Midbrain (tissue), 1 donor: ENCODE measurements around the gene RTP5.

ENCODE experiments used
- DNase-seq: peaks from one replicate; lab custom pipeline; 2025; lab: John Stamatoyannopoulos, UW

The RTP5 gene

DNA sequence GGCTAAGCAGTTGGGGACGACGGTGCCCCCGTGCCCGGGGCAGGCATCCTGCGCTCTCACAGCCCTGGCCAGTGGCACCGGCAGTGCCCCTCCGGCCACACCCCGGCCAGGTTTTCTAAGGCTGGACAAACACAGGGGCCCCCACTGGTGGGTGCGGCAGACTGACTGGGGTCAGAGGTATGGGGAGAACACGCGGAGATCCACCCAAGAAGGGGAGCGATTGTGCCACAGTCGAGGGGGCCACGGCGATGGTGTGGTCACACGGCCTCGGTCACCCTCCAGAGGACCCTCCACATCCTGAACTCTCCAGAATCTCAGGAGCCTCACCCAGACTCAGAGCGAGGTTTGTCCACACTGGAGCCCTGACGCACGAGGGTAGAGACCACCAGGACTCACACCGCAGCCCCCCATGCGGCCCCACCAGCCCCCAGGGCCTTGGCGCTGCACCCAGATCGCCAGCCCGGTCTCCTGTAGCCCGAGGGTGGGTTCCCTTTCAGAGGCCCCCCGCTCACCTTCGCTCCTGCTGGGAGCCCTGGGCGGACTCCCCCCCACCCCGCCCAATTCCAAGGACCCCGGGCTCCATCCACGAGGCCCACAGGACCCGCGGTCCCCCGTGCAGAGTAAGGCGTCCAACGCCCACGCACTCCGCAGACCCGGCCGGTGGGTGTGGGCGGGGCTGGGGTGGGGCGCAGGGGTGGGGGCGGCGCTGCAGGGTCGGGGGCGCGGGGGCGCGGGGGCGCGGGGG, 26.0 kb upstream of the RTP5 start:
- DNase-seq, result no peak

DNA sequence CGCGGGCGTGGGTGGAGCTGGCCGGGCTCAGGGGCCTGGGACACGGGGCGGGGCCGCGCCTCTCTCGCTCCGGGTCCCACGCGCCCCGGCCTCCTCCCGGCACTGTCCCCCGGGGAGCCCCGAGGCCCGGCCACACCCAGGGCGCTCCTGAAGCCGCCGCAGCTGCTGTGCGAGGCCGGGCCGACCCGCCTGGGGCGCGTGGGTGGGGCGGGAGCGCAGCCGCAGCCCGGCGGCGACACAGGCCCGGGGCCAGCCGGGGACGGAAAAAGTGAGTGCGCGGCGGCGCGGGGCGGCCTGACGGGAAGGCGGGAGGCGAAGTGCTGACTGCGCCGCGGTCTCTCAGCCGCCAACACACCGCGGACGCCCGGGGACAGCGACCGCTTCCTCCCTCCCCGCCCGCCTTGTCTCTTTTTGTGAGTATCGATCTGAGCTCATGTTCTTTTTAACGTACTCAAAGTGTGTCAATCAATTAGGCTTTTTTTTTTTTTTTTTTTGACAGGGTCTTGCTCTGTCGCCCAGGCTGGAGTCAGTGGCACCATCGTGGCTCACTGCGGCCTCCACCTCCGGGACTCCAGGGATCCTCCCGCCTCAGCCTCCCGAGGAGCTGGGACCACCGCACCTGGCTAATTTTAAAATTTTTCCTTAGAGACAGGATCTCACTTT, 25.3 kb upstream of the RTP5 start:
- DNase-seq, result peak; percentile 24

DNA sequence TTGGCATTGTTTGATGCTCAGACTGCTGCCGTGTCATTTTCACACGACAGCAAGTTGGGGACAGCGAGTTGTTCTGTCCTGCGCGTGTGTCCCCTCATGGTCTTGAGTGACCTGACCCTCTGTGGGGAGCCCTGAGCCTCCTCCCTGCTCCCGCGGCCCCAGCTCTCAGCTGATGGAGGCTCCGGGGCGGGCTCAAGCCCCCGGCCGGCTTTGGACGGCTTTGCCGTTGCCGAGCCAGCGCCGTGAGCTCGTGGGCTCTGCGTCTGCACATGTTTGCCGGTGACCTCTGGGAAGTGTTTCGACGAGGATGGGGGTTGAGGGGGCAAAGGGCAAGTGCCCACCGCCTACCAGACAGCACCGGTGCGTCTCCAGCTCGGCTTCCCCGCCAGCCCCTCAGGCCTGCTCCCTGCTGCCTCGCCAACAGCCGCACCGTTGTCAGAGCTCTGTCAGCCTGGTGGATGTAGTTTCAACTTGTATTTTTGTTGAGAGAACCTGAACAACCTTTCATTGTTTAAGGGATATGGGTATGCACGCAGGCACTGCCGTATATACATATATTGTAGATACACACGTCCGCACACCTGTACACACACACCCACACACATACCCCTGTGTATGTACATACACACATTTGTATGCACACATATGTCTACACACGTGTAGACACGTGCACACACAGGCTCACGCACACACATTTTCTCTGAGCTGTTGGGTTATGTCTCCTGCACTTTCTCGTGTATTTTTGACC, 24.5 kb upstream of the RTP5 start:
- DNase-seq, result no peak

DNA sequence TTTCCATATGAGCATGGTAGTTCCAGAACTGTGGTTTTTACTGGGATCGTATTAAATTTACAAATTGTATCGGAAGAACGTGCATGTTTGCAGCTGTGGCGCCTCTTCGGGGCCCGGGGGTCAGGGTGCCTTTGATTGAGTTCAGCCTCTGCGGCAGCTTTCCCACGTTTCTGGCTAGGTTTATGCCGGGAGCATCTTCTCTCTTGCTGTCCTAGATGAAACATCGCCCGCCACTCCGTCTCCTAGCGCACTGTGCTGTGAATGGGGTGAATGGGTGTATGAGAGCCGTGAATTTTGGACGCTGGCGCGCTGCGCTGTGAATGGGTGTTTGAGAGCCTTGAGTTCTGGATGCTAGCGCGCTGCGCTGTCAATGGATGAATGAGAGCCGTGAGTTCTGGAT, 23.1 kb upstream of the RTP5 start:
- DNase-seq, result no peak

DNA sequence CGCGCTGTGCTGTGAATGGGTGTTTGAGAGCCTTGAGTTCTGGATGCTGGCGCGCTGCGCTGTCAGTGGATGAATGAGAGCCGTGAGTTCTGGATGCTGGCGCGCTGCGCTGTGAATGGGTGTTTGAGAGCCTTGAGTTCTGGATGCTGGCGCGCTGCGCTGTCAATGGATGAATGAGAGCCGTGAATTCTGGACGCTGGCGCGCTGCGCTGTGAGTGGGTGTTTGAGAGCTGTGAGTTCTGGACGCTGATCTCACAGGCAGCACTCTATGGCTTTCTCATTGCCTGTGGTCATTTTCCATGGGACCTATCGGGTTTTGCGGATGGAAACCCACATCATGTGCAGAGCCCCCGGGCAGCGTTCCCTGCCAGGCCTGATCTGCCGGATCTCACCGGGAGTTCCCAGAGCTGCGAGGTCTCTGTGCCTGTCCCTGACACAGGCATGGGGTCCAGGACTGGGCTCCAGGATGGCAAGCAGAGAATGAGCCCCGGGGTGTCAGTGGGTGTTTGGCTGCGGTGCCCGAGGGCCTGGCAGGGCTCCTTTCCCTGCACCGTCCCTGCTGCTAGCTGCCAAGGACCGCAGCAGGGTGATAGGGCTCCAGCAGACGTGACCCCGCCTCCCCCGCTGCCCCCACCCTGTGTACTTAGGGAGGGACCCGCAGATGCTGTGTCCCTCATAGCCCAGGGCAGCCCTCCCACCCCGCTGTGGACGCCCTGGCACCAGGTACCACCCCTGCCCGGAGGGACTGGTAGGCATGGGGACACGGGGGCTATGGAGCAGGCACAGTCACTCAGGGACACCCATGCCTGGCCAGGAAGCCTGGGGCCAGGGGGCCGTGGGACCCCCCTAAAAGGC, 20.5 kb upstream of the RTP5 start:
- no peak for DNase-seq

DNA sequence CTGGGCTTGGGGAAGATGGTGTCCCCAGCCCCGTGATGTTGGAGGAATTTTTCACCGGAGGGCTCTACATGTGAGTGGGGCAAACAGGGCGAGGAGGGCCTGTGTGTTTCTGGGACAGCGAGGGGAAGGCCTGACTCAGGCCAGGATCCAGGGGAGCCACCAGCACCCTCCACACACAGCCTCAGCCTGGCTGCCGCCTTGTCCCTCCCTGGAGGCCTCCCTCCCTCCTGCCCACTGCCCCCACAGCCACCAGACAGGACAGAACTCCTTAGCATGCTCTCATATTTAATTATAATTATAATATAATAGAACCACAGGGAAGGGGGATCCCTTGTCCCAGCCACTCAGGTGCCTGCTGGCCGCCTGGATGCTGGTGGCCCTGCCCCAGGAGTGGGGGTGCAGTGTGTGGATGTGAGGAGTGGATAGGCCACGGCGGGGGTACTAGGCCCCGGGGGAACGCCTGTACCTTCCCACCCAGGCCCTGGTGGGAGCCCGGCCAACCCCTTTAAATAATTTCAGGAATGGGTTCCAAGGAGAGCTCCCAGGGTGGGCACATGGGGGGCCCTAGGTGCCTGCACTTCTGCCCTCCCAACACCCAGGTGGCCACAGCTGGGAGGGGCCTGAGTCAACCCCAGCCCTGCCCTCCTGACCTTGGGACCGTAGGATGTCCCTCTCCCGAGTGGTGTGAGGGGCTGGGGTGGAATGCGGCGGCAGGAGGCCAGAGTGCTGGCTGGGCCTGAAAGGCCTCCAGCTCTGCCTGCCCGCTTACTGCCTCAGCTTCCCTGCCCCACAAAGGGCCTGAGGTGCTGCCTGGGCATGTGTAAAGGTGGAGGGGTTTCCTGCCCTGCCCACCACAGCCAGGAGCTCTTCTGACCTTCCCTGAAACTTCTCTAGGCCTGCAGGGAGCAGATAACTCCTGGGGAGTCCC, 19.6 kb upstream of the RTP5 start:
- DNase-seq, result no peak

DNA sequence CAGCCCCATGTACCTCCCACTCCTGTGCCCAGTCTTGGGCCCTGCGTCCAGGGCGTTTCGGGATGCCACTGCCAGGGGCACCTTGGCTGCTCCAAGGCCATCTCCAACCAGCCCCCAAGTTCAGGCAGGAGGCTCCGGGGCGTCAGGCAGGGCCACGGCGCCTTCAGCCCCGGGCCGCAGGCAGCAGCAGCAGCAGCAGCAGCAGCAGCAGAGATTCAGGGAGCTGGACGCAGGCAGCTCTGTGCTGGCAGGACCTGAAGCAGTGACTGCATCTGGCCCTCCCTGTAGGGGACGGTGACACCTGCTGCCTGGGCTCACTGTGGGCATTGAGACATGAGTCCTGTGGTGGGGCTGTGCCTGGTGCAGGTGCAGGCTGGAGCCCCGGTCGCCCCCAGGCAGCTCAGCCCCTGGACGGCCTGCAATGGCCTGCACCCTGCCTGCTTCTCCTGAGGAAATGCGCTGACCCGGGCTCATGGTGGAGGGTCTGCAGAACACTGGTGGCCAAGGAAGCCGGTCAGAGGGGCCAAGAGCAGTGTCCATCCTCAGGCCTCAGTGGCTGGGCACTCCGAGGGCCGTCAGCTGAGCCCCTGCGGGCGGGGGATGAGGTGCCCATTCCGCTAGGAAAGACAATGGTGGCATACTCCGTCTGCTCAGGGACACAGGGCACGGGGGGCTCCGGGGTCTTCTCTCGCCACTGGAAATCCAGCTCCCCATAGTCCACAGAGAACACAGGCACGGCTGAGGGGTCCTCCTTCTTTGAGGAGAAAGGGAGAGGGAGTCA, 18.8 kb upstream of the RTP5 start:
- no peak for DNase-seq

DNA sequence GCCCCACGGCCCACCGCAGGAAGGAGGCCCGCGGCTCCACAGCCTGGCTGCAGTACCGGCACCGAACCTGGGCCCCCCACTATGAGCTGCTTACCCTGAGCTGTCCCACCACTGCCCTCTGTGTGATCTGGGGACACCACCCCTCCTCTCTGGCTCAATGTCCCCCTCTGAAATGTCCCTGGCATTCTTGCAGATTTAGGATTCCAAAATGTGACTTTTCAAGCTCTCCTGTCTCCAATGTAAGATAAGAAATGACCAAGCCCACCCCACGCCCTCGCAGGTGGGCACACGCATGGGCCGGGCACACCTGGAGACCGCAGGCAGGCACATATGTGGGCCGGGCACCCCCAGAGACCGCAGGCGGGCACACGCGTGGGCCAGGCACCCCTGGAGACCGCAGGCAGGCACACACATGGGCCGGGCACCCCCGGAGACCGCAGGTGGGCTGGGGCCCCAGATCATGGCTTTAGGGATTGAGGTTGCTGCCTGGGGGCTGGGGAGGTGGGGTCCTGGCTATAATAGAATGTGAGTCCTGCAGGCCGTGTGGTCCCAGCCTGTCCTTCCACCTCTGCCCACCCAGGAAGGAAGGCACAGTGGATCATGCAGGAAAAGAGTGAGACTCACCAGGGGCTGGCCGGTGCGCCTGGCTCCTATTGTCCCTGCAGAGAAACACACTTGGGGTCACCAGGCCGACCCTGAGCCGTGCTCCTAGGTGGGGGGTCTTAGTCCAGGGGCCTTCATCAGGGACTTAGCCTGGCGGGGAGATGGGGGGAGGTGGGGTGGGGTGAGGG, 18.0 kb upstream of the RTP5 start:
- no peak for DNase-seq

DNA sequence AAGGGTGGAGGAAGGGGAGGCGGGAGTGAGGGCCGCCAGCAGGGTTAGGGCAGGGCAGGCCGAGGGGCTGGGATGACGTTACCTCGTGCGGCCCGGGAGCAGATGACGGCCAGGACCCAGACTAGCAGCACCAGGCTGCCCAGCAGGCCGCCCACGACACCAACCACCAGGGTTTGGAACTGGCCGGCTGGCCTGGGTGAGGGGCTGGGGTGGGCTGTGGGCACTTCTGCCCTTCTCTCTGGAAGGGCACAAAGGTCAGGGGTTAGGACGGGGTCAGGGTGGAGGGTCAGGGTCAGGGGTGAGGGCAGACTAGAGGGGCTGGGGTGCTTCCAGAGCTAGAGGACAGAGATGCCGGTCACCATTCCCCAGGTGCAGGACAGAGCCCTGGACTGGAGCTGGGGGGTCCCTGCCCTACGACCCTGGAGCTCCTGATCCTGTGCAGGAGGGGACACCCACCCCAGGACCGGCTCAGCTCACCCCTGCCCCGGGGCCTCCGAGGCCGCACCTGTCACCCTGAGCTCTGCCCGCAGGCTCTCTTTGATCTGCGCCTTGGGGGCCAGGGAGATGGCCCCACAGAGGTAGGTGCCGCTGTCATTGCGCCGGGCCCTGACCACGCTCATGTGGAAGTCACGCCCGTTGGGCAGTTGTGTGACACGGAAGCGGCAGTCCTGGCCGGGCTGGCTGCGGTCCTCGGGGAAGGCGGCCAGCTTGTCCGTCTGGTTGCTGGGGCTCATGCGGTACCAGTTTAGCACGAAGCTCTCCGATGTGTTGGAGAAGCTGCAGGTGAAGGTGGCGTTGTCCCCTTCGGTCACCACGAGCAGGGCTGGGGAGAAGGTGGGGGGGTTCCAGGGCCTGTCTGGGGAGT, 17.2 kb upstream of the RTP5 start:
- DNase-seq, result no peak

DNA sequence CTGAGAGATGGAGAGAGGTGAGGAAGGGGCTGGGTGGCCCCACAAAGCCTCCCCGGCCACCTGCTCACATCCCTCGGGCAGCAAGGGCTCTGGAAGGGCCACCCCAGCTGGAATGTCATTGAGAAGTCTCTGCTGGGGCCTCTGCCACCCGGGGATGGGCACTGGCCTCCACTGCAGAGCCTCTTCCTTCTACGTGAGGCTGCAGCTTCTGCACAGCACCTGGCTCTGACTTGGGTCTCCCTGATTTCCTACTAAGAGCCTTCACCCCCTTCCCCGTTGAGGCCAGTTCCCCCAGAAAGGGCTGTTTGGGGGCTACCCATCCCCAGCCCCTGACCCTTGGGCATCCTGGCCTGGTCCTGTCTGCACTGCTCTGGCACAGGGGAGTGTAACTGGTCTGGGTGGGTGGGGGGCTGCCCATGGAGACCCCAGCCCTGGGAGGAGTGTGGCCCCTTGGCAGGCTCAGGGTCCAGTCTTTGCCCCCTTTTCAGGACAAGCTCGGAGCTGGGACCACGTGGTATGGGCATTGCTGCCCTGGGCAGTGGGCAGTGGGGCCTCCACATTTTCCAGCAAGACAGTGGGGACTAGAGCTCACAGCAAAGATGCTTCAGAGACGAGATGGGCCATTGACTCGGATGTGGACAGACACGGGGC, 16.4 kb upstream of the RTP5 start:
- no peak for DNase-seq

DNA sequence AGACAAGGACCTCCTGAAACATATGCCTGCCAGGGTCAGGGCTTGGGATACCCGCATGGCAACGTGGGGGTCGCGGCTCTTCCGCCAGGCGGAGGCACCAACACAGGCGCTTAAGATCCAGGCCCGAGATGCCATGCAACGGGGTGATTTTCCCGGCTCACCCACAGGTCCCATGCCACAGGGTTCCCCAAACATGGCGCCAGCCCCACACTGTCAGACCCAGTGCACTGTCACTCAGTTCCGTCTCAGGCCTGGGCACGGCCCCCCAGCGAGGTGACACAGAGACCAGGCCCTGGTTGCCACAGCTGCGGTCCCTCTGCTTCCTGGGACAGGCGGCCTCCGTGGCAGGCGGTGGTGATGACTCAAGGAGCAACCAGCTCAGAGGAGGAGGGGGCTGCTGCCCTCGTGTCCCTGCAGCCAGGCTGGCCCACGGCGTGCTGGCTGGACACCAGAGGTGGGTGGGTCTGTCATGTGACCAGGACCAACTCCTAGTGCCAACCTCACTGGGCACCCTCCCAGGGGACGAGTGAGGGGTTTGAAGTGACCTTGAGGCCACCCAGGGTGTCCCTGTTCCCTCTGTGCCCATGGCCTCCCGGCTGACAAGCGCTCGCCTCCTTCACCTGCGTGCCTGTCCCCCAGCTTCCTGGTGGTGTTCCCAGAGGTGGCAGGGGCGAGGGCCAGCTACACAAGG, 15.7 kb upstream of the RTP5 start:
- DNase-seq, result no peak

DNA sequence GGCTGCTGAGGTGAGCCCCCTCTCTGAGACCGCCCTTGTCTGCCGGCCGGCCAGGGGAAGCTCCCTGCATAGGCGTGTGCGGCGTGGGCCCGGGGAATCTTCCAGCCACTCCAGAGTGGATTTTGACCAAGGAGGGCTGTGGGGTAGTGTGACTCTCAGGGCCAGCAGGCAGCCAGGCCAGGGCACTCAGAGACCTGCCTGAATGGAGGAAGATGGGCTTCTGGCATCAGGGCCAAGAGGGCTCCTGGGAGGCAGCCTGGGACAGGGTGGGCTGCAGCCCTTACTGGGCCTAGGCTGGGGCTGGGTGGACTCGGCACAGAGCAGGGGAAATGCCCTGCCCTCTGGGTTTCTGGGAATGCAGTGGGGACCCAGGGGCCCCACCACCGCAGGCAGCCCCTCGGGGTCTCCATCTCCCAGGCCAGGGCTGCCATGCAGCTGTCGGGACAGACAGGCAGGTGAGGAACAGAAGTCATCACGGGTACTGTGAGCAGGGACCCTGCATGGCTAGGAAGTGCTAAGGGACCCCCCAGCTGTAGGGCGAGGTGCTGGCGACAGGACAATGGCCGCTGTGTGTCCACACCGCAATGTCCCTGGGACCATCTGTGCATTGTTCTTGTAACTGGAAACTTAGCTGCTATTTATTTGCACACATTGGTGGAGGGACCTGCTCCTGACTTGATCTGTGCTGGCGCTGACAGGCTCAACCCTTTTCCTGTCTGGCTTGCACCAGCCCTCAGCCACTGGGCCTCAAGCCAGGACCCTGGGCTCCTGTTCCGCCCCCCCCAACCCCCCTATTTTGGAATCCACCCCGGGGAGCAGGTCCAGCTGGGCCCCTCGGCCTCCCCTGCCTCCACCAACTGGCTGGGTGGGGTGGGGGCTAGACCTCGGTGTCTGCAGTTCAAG, 14.9 kb upstream of the RTP5 start:
- no peak for DNase-seq

DNA sequence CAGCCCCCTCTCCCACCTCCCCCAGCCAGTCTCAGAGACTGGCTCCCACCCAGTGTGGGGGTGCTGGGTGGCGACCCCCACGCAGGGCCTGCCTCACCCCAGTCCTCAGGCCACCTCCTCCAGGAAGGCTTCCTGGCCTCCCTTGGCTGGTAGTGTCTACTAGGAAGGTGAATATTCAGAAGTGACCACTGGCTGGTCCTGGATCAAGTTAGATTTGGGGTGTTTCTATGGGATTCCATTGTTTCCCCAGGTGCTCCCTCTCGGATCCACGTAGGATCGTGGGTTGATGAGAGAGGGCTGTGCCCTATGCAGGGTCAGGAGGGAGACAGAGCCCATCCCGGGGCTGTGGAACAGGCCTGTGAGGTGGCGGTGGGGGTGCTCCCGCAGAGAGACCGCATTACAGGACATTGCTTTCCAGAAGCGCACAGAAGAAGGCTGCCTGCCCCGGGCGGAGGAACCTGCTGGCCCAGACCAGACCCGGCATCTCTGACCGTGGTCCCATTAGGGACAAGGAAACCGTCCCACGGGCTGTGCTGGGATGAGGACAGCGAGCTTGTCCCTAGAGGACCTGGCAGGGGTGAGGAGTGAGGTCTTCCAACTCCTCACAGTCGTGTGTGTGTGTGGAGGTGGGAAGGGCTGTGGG, 14.2 kb upstream of the RTP5 start:
- no peak for DNase-seq

DNA sequence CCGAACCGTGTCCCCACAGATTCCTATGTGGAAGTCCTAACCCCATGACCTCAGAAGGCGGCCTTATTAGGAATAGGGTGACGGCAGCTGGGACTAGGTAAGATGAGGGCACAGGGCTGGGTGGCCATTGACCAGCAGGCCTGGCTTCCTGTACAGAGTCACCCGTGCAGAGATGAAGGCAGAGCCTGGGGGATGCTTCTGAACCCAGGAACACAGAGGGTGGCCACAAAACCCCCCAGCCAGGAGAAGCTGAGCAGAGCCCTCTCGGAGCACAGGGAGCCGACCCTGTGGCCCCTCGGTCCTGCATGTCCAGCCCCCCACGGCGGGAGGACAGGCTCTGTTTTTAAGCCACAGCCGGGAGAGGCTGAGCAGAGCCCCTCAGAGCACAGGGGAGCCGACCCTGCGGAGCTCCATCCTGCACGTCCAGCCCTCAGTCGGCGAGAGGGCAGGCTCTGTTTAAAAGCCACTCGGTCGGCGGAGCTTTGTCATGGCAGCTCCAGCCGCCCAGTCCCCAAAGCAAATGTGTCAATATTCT, 13.6 kb upstream of the RTP5 start:
- no peak for DNase-seq

DNA sequence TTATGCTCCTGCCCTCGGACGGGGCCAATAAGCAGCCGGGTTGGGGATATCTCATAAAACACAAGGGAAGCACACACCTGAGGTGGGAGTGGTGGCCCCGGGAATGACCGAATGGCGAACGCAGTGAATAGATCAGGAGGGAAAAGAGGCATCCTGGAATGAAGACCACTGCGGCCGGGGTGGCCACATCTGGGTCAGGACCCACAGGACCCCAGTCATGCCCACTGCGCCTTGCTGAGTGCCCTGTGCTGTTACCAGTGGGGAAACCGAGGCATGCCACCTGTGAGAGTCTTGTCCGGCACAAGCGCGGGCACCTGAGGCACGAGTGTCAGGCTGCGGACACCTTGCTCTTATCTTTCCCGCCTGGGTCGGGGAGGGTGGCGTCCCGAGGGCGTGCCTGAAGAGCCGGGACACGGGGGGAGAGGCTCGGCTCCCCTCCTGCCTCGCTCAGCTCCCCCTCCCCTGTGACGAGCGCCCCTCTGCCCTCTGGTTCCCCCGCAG, 12.4 kb upstream of the RTP5 start:
- DNase-seq, result no peak
